ENCODE results near the gene PARP8.

The PARP8 gene

GRCh38 chr5:50726475-50727148 is 60.2 kb downstream of the PARP8 start:
- DNase-seq (ENCODE audit: low read depth in 2 of 2): no peak

DNA sequence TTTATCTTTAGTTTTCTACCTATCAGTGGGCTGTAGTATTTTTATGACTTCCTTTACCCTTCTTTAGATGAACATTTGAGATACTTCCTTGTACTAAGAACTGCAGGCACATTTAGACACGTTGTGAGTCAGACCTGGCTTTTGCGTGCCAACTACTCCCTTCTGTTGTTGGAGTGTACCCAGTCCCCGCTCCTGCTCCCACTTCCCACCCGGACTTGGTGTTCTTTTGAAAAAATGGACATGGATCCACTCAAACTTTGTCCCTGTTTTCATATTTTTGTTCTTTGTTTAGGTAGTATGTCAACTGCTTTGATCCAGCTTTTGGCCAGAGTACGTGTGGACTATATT is 60.7 kb downstream of the PARP8 start:
- no peak for DNase-seq (ENCODE audit: low read depth in 2 of 2)

- DNase-seq (ENCODE audit: low read depth in 2 of 2): no peak
Observed at GRCh38 chr5:50727845-50728244, 61.4 kb downstream of the PARP8 start.

DNA sequence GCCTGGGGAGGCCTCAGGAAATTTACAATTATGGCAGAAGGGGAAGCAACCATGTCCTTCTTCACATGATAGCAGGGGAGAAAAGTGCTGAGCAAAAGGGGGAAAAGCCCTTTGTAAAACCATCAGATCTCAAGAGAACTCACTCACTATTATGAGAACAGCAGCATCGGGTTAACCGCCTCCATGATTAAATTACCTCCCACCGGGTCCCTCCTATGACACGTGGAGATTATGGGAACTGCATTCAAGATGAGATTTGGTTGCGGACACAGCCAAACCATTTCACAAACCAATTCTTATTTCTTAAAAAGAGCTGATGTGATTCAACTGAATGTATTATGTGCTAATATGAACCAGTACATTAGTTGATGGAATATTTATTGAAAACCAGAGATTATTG is 63.9 kb downstream of the PARP8 start:
- DNase-seq (ENCODE audit: low read depth in 2 of 2): no peak

GRCh38 chr5:50730841-50731240 is 64.4 kb downstream of the PARP8 start:
- DNase-seq (ENCODE audit: low read depth in 2 of 2): no peak

- no peak for DNase-seq (ENCODE audit: low read depth in 2 of 2)
Observed at GRCh38 chr5:50733741-50734140, 67.3 kb downstream of the PARP8 start.

DNA sequence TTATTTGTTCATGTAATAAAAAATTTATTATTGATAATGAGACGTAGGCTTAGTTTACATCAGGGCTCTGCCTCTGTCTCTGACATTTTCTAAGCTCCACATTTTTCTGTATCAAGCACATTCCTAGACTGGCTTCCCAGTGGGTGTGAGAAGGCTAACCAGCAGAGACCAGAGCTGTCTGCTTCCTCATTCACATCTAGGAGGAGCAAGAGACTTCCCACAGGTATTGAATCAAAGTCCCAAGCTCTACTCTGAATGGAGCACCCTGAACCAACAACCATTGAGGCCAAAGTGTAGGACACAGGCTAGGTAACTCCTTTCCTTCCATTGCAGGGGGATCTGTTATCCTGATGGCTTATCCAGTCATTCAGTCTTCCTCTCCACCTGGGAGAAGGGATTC is 72.4 kb downstream of the PARP8 start:
- no peak for DNase-seq (ENCODE audit: low read depth in 2 of 2)

DNA sequence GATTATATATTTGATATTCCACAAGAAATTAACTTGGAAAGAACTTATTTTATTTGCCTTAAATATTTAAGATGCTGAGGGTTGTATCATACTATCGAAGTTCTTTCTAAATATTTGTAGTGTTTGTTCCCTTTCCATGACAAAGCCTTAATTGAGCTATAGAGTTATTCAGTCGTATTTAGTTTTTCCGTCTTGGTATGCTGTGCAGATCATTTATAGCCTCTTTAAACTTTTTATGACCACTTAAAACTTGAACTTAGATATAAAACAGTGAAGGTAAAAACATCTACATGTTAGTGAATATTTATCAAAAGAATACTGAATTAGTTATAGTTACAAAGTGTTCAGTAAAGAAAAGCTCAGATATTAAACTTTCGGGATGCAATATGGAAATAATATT is 74.4 kb downstream of the PARP8 start:
- no peak for DNase-seq (ENCODE audit: low read depth in 2 of 2)

DNA sequence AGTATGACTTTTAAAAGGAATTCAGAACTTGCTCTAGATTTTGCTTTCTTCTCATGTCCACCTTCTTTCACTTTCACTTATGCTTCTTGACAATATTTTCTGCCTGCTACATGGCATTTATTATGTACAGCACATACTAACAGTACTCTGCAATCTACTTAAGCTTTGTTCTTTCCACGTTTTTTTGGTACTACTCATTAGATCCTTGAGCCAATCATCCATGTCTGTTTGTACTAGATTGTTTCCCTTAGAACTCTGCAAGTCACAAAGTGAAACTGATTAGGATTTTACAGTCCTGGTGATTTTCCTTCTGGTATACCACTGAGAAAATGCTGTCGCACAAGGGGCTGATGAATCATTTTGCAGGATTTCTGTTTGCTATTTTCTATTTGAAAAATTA is 78.3 kb downstream of the PARP8 start:
- no peak for DNase-seq (ENCODE audit: low read depth in 2 of 2)

DNA sequence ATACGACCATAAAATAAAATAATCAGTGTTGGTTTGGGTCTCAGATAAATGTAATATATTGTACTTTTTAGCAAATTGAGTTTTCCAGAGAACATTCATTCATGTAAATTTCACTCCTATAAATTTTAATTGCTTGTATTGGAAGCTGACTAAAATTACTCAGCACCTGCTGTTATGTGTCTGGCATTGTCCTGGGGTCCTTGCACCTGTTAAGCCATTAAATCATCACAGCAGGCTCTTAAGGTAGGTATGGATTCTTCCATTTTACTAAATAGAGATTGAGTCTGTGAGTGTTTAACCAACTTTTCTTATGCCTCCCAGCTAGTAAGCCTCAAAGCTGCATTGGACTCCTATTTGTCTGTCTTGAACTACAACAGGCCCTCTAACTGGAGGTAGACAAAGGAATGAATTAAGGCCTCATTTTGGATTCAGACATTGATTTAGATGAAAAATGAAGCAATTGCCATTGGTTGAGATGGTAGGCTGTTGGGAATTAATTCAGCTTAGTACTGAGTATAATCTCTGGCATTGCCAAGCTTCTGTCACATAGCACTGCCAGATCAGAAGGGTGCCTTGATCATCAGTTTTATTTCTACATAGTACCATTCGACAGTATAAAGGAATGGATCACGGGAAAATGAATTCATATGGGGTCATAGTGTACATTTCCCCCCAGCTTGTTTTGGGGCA is 78.9 kb downstream of the PARP8 start:
- no peak for DNase-seq (ENCODE audit: low read depth in 2 of 2)

GRCh38 chr5:50749181-50749580 is 82.7 kb downstream of the PARP8 start:
- DNase-seq (ENCODE audit: low read depth in 2 of 2): no peak

- no peak for DNase-seq (ENCODE audit: low read depth in 2 of 2)
Observed at GRCh38 chr5:50749873-50750272, 83.4 kb downstream of the PARP8 start.

DNA sequence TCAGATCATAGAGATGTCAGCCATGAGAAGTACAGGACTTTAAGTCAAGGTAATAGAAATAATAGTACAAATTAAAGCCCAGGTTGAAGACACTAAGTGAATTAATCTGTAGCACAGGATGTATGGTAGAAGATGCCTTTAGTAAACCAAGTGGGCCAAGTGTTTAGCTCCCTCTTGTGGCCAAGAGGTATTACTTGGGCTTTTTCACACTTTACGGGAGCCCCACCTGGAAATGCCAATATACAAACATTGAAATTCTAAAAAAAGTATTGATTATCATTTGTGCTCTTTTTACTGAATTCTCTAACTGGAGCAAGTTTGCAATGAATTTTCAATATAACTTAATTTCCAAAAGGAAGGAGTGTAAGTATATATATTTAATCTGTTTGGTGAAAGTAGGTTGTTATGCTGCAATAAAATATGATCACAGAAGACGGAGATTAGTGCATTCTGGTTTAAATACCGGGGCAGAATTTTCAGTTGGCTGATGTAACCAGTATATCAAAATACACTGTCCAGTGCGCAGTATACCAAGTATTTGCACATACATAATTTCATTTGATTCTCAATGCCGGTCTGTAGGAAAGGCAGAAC is 84.7 kb downstream of the PARP8 start:
- DNase-seq (ENCODE audit: low read depth in 2 of 2): peak in 1 of 2 donors; percentile 10

- DNase-seq (ENCODE audit: low read depth in 2 of 2): no peak
Observed at GRCh38 chr5:50752800-50753199, 86.4 kb downstream of the PARP8 start.

GRCh38 chr5:50759526-50760270 is 93.3 kb downstream of the PARP8 start:
- no peak for DNase-seq (ENCODE audit: low read depth in 2 of 2)

- DNase-seq (ENCODE audit: low read depth in 2 of 2): no peak
Observed at GRCh38 chr5:50763351-50763750, 96.9 kb downstream of the PARP8 start.

DNA sequence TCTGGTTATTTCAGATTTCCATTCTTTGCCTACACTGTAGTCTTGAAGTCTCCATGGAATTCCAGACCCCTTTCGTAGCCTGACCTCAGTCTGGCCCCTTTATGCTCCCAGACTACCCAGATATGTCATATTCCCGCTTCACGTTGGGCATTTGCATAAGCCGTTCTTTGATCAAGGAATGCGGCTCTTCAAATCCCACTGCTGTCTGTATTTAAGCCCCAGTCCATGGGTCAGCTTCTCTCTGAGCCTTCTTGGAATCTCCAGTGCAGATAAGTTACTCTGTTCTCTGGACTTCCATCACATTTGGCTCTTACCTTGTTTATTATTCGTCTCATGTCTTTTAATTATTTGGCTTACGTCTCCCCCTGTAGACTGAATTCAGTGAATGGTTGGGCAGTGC is 97.4 kb downstream of the PARP8 start:
- no peak for DNase-seq (ENCODE audit: low read depth in 2 of 2)

GRCh38 chr5:50766042-50766441 is 99.6 kb downstream of the PARP8 start:
- DNase-seq (ENCODE audit: low read depth in 2 of 2): no peak

DNA sequence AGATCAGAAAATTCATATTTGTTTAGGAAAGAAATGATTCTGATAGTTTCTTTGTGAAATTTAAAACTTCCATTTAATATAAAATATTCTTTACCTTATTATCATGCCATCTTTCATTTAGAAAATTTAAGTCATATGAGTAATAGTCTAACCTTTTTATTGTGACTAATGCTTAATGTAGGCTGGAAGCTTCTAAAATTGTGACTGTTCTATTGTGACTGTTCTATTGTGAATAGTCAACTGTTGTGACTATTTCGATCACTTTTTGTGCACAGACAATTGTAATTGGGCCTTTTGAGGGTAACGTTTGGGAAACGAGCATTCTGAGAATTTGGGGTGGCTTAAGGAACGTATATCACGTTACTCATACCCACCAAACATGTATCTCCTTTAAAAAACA is 100.0 kb downstream of the PARP8 start:
- no peak for DNase-seq (ENCODE audit: low read depth in 2 of 2)

GRCh38 chr5:50766967-50767366 is 100.5 kb downstream of the PARP8 start:
- DNase-seq (ENCODE audit: low read depth in 2 of 2): no peak

DNA sequence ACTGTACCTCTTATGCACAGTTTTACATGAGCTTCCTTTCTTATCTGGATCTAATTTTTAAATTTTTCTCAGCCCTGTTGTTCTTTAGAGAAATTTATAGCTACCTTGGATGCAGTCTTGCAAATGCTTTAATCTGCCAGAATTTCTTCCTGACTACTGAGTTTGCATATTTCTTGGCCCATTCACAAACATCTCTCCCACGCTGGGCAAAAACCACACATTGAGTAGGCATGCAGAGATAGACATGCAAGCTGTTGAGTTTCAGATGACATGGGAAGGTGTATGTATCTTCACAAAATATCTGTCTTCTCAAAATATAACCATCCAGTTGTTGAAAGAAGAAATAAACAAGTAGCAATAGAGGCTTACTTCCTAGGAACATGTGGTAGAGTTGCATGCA is 101.2 kb downstream of the PARP8 start:
- DNase-seq (ENCODE audit: low read depth in 2 of 2): no peak

DNA sequence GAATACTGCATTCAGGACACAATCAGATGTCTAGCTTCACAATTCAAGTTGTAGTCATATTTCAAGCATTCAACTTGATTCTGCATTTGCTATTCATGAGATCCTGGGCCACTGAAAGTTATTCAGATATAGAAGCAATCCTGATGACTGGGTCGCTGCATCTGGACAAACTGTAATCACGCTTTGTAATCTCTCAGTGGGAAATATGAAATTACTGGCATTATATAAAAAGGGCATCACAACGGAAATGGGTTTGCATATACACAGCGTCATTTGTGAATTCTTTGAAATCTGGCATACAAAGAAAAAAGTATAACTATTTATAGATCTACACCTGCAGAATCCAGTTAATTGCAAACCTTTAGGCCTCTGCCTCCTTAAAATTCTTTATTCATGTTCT is 102.2 kb downstream of the PARP8 start:
- DNase-seq (ENCODE audit: low read depth in 2 of 2): no peak

GRCh38 chr5:50770441-50770840 is 104.0 kb downstream of the PARP8 start:
- DNase-seq (ENCODE audit: low read depth in 2 of 2): no peak

Data from stimulated activated CD8-positive, alpha-beta memory T cell treated with anti-CD3 and anti-CD28 coated beads, Interleukin-7, amount 100 ng/mL, for 1 hour (primary cell).